ENCODE measurements around the gene NKAIN2.

DNA sequence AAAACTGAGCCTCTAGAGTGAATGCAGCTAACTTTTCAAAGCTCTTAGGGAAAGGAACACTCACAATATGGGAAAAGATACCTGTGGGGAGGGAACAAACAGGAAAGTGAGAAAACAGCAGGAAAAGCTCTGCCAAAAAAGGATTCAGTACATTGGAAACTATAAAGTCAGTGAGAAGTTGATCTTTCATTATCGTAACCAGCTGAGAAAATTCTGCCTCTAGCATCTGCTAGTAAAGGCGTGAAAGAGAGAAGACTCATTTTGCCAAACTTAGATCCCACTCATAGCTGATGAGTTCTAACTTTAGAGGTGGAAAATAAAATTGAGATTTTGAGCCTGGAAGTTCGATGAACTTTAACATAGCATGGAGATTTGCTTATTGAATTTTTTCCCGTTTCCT, 836.8 kb downstream of the NKAIN2 start:
- TF ChIP-seq, protein P1, sequence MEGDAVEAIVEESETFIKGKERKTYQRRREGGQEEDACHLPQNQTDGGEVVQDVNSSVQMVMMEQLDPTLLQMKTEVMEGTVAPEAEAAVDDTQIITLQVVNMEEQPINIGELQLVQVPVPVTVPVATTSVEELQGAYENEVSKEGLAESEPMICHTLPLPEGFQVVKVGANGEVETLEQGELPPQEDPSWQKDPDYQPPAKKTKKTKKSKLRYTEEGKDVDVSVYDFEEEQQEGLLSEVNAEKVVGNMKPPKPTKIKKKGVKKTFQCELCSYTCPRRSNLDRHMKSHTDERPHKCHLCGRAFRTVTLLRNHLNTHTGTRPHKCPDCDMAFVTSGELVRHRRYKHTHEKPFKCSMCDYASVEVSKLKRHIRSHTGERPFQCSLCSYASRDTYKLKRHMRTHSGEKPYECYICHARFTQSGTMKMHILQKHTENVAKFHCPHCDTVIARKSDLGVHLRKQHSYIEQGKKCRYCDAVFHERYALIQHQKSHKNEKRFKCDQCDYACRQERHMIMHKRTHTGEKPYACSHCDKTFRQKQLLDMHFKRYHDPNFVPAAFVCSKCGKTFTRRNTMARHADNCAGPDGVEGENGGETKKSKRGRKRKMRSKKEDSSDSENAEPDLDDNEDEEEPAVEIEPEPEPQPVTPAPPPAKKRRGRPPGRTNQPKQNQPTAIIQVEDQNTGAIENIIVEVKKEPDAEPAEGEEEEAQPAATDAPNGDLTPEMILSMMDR (conservative IDR thresholded peaks at IDR 0.05; ENCODE audit: low read depth, low read length): no peak
- no peak for TF ChIP-seq EZH2 (IDR thresholded peaks at IDR 0.05; ENCODE audit: borderline replicate concordance, low read depth, low read length, poor library complexity, severe bottlenecking)
